MCF 10A (cell line): Measurements from ENCODE around the gene PATJ. TPM values are rescaled to one million over a fixed set of nuclear protein-coding genes. Genes with fewer than 3 reads are reported as not detected.

ENCODE experiments used
- BruUV-seq: library from RNA; stranded (reverse); fragments of 400-500 nt; replicated peaks from 2 replicates; lab custom pipeline; 2021; lab: Mats Ljungman, UMichigan
- CTCF ChIA-PET: fragments of 300-600 bp; sonication (Branson Sonifier 250); formaldehyde crosslinking; extraction: SDS; loops from one replicate; lab custom pipeline; 2021; ENCODE audit warnings: antibody characterized with exemption, inconsistent platforms; lab: Yijun Ruan, JAX
- POLR2A ChIA-PET: fragments of 300-600, 350-650 bp; sonication (Branson Sonifier 250); formaldehyde crosslinking; extraction: SDS; loops from one replicate; lab custom pipeline; 2020; ENCODE audit warnings: antibody characterized with exemption, inconsistent platforms; lab: Yijun Ruan, JAX
- DNase-seq: peaks from one replicate; pipeline ENCODE4 v3.0.0-alpha.2; 2018; ENCODE audit not compliant: unreplicated experiment
- H3K27ac Mint-ChIP-seq: one replicate; pipeline ENCODE4 v1.8.0; 2022; ENCODE audit warnings: mild to moderate bottlenecking, low read depth, mixed read lengths; ENCODE audit not compliant: unreplicated experiment
- H3K27me3 Mint-ChIP-seq: one replicate; pipeline ENCODE4 v1.8.0; 2022; ENCODE audit warnings: mixed read lengths; ENCODE audit not compliant: insufficient read depth, unreplicated experiment
- H3K36me3 Mint-ChIP-seq: one replicate; pipeline ENCODE4 v1.8.0; 2022; ENCODE audit warnings: mild to moderate bottlenecking, moderate library complexity, mixed read lengths; ENCODE audit not compliant: insufficient read depth, unreplicated experiment
- H3K4me1 Mint-ChIP-seq: one replicate; pipeline ENCODE4 v1.8.0; 2022; ENCODE audit warnings: mixed read lengths; ENCODE audit not compliant: insufficient read depth, unreplicated experiment
- H3K4me3 Mint-ChIP-seq: one replicate; pipeline ENCODE4 v1.8.0; 2022; ENCODE audit warnings: mild to moderate bottlenecking, moderate library complexity, mixed read lengths; ENCODE audit not compliant: unreplicated experiment
- H3K9me3 Mint-ChIP-seq: one replicate; pipeline ENCODE4 v1.8.0; 2022; ENCODE audit warnings: mixed read lengths; ENCODE audit not compliant: unreplicated experiment
- CTCF ChIP-seq: fragments of 200-600 bp; IDR thresholded peaks from one replicate; pipeline ENCODE4 v1.8.0; 2022; ENCODE audit warnings: antibody characterized with exemption, mild to moderate bottlenecking; ENCODE audit not compliant: unreplicated experiment
- intact Hi-C: fragments of 100-400 bp; cut with micrococcal nuclease; formaldehyde crosslinking; loops from 2 replicates; pipeline ENCODE4 v1.14.1; 2022
- total RNA-seq: library from RNA; stranded (reverse); gene quantifications from 2 replicates; pipeline ENCODE4 v1.2.3, GENCODE V29; 2022

The PATJ gene
- total RNA-seq, 1 experiment from 2014 or later = 28.7 TPM

DNA sequence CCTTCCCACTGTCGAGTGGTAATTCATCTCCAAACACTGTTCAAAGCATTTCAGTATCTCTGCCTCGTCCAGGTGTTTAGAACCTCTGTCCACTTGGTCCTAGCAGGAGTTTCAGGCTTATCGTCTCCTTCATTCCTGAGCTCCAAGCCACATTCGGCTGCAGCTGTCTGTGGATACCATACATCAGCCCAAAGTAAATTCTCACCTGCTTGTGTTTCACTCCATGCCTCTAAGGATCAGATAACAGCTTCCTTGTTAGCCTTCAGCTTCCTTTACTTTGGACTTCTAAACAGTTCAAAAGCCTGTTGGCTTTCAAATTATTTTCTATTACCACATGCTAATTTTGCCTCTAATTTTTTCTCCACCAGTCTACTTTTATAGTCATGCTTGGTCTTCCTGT is 233.4 kb downstream of the PATJ start:
- intact Hi-C loops = no loop called here
- TF ChIP-seq CTCF = no peak
- H3K4me1 Mint-ChIP-seq = no peaks in the 10 kb centered on the region
- BruUV-seq = no TSS peak
- H3K27me3 Mint-ChIP-seq = no peaks in the 10 kb centered on the region
- DNase-seq = no peak
- H3K36me3 Mint-ChIP-seq = peaks cover 17% of the 10 kb centered on the region
- no peak overlapping the region for H3K27ac Mint-ChIP-seq
- no peak overlapping the region for H3K4me3 Mint-ChIP-seq
- ChIA-PET CTCF (interaction anchor here (0.6 to 0.8 kb wide), 4 partner anchors 8 to 1860 kb away, joined by 3 to 4 read pairs (median 3); no protein-coding TSS in a partner anchor), POLR2A (no interaction called here)
- no peaks in the 10 kb centered on the region for H3K9me3 Mint-ChIP-seq

DNA sequence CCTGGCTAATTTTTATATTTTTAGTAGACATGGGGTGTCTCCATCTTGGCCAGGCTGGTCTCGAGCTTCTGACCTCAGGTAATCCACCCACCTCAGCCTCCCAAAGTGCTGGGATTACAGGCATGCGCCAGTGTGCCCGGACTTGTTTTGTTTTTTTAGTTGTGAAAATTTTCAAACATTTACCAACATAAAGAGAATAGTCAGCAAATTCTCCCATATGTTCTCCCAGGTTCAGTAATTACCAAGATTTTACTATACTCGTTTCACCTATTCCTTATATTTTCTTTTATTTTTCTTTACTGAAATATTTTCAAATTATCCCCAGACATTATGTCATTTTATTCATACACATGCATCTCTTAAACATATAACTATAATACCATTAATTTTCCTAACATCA is 234.3 kb downstream of the PATJ start:
- TF ChIP-seq CTCF = no peak
- no peak overlapping the region for H3K27ac Mint-ChIP-seq
- intact Hi-C loops = no loop called here
- no TSS peak for BruUV-seq
- H3K4me1 Mint-ChIP-seq = no peaks in the 10 kb centered on the region
- DNase-seq = no peak
- peaks cover 17% of the 10 kb centered on the region for H3K36me3 Mint-ChIP-seq
- ChIA-PET POLR2A (no interaction called here), CTCF (no interaction called here)
- H3K4me3 Mint-ChIP-seq = no peak overlapping the region
- H3K9me3 Mint-ChIP-seq = no peaks in the 10 kb centered on the region
- H3K27me3 Mint-ChIP-seq = no peaks in the 10 kb centered on the region

DNA sequence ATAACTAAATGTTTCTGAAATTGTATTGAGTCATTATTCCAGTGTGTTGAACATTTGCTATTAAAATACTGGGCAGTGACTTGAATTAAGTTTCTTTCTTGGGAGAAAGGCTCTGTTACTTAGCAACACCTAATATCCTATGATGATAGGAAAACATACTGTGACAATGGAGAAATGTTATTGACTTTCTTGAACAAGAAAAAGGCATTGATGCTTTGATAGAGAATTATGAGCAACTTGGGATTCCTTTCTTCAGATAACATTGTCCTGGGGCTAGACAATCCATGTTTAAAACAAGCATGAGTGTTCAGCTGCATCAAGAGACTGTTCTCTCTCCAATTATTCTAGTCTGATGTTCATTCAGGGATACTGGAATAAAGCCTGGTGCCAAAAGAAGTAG is 236.5 kb downstream of the PATJ start:
- Mint-ChIP-seq H3K27ac (no peak overlapping the region), H3K36me3 (peaks cover 17% of the 10 kb centered on the region)
- TF ChIP-seq CTCF = no peak

GRCh38 chr1:61979729-61980128 is 237.4 kb downstream of the PATJ start:
- no peak for DNase-seq
- no peaks in the 10 kb centered on the region for H3K27me3 Mint-ChIP-seq
- H3K36me3 Mint-ChIP-seq = peaks cover 17% of the 10 kb centered on the region
- no peak overlapping the region for H3K4me3 Mint-ChIP-seq
- POLR2A ChIA-PET = no interaction called here
- CTCF ChIA-PET = no interaction called here
- H3K9me3 Mint-ChIP-seq = no peaks in the 10 kb centered on the region
- no peak overlapping the region for H3K27ac Mint-ChIP-seq
- BruUV-seq = no TSS peak
- H3K4me1 Mint-ChIP-seq = no peaks in the 10 kb centered on the region
- no peak for TF ChIP-seq CTCF
- intact Hi-C loops = no loop called here

More for the DNA sequence above, 236.5 kb downstream of the PATJ start:
- Mint-ChIP-seq H3K4me1 (no peaks in the 10 kb centered on the region), H3K9me3 (no peaks in the 10 kb centered on the region), H3K27me3 (no peaks in the 10 kb centered on the region), H3K4me3 (no peak overlapping the region)
- POLR2A ChIA-PET = no interaction called here
- no peak for DNase-seq
- CTCF ChIA-PET = no interaction called here
- no TSS peak for BruUV-seq
- intact Hi-C loops = no loop called here
